Smooth muscle cell (in vitro differentiated cells): Measurements from ENCODE around the gene WDR1. TPM values are rescaled to one million over a fixed set of nuclear protein-coding genes. Genes with fewer than 3 reads are reported as not detected.

ENCODE experiments used
- DNase-seq: peaks from one replicate; lab custom pipeline; 2025; ENCODE audit not compliant: unreplicated experiment; lab: John Stamatoyannopoulos, UW
- H2AFZ ChIP-seq: fragments of 200-600 bp; sonication (generic); 2 replicates; pipeline ENCODE4 v1.6.0; 2016; ENCODE audit warnings: antibody characterized with exemption, low read depth, mild to moderate bottlenecking
- H3F3A ChIP-seq: fragments of 200-600 bp; sonication (generic); 2 replicates; pipeline ENCODE4 v1.6.0; 2017; ENCODE audit warnings: antibody characterized with exemption, low read depth
- H3K27ac ChIP-seq: fragments of 200-600 bp; sonication (generic); 2 replicates; pipeline ENCODE4 v1.5.1; 2016; ENCODE audit warnings: low read depth, mild to moderate bottlenecking
- H3K27me3 ChIP-seq: fragments of 200-600 bp; sonication (generic); 2 replicates; pipeline ENCODE4 v1.6.1; 2016; ENCODE audit warnings: low read depth, mild to moderate bottlenecking
- H3K36me3 ChIP-seq: fragments of 200-600 bp; sonication (generic); 2 replicates; pipeline ENCODE4 v1.5.1; 2016; ENCODE audit warnings: low read depth
- H3K4me1 ChIP-seq: fragments of 200-600 bp; sonication (generic); 2 replicates; pipeline ENCODE4 v1.5.1; 2016; ENCODE audit warnings: low read depth
- H3K4me2 ChIP-seq: fragments of 200-600 bp; sonication (generic); 2 replicates; pipeline ENCODE4 v1.6.0; 2016; ENCODE audit warnings: mild to moderate bottlenecking
- H3K4me3 ChIP-seq: fragments of 200-600 bp; sonication (generic); 2 replicates; pipeline ENCODE4 v1.5.1; 2016; ENCODE audit warnings: mild to moderate bottlenecking
- H3K79me2 ChIP-seq: fragments of 200-600 bp; sonication (generic); 2 replicates; pipeline ENCODE4 v1.6.0; 2016; ENCODE audit warnings: low read depth, mild to moderate bottlenecking
- H3K9ac ChIP-seq: fragments of 200-600 bp; sonication (generic); 2 replicates; pipeline ENCODE4 v1.6.0; 2016; ENCODE audit warnings: low read depth
- H3K9me3 ChIP-seq: fragments of 200-600 bp; sonication (generic); replicated peaks from 2 replicates; pipeline ENCODE4 v1.5.1; 2016; ENCODE audit warnings: low read depth
- H4K20me1 ChIP-seq: fragments of 200-600 bp; sonication (generic); 2 replicates; pipeline ENCODE4 v1.6.0; 2016; ENCODE audit warnings: low read depth
- CTCF ChIP-seq: fragments of 200-600 bp; sonication (generic); IDR thresholded peaks from 2 replicates; pipeline ENCODE4 v1.5.1; 2017; ENCODE audit warnings: borderline replicate concordance, mild to moderate bottlenecking, antibody characterized with exemption; ENCODE audit not compliant: insufficient read depth, poor library complexity, severe bottlenecking
- WGBS: methylation state at CpG from one replicate; pipeline ENCODE4 v1.1.7; 2016; ENCODE audit warnings: low lambda C conversion rate; 5-methylcytosine and 5-hydroxymethylcytosine counted together
- polyA plus RNA-seq: library from polyadenylated mRNA; unstranded; fragments of >200 nt; fragmentation: Nextera tagmentation; extraction: Ambion mirVana; gene quantifications from 2 replicates; pipeline ENCODE4 v1.2.1, GENCODE V29; 2016
- total RNA-seq: library from RNA; depleted of rRNA; stranded (reverse); fragments of >200 nt; gene quantifications from 2 replicates; pipeline ENCODE4 v1.2.3, GENCODE V29; 2014

The WDR1 gene
- total and polyA plus RNA-seq, 2 experiments from 2014 or later: 259 to 273 TPM

GRCh38 chr4:10123227-10124101, 6.9 kb upstream of the WDR1 start:
- Histone ChIP-seq H3K9ac (no peak overlapping the region), H4K20me1 (no peaks in the 10 kb centered on the region), H3K9me3 (no peaks in the 10 kb centered on the region), H3K4me3 (no peak overlapping the region), H3F3A (no peaks in the 10 kb centered on the region), H3K79me2 (no peaks in the 10 kb centered on the region), H3K27me3 (no peaks in the 10 kb centered on the region), H2AFZ (no peak overlapping the region), H3K4me2 (no peak overlapping the region), H3K36me3 (no peaks in the 10 kb centered on the region), H3K4me1 (peaks cover 3% of the 10 kb centered on the region), H3K27ac (no peak overlapping the region)
- WGBS: 78% methylated on average over 12 of the region's 12 CpGs
- no peak for DNase-seq
- TF ChIP-seq CTCF: no peak

GRCh38 chr4:10122236-10122932, 5.8 kb upstream of the WDR1 start:
- H3F3A ChIP-seq: no peaks in the 10 kb centered on the region
- DNase-seq: no peak
- no peaks in the 10 kb centered on the region for H3K9me3 ChIP-seq
- no peak overlapping the region for H3K27ac ChIP-seq
- no peak overlapping the region for H3K4me2 ChIP-seq
- H3K79me2 ChIP-seq: no peaks in the 10 kb centered on the region
- no peak overlapping the region for H3K9ac ChIP-seq
- H4K20me1 ChIP-seq: no peaks in the 10 kb centered on the region
- peaks cover 9% of the 10 kb centered on the region for H3K4me1 ChIP-seq
- no peak overlapping the region for H2AFZ ChIP-seq
- no peaks in the 10 kb centered on the region for H3K36me3 ChIP-seq
- TF ChIP-seq CTCF: no peak
- H3K27me3 ChIP-seq: no peaks in the 10 kb centered on the region
- no peak overlapping the region for H3K4me3 ChIP-seq
- 82% methylated on average over 12 of the region's 12 CpGs for WGBS

- H3F3A ChIP-seq: no peaks in the 10 kb centered on the region
- H3K79me2 ChIP-seq: no peaks in the 10 kb centered on the region
- H3K27ac ChIP-seq: no peak overlapping the region
- WGBS: 80% methylated on average over 10 of the region's 10 CpGs
- H3K27me3 ChIP-seq: no peaks in the 10 kb centered on the region
- H3K4me3 ChIP-seq: no peak overlapping the region
- no peak for TF ChIP-seq CTCF
- no peaks in the 10 kb centered on the region for H3K9me3 ChIP-seq
- H3K4me2 ChIP-seq: no peak overlapping the region
- no peaks in the 10 kb centered on the region for H4K20me1 ChIP-seq
- no peak overlapping the region for H2AFZ ChIP-seq
- no peak for DNase-seq
- H3K4me1 ChIP-seq: peaks cover 10% of the 10 kb centered on the region
- H3K9ac ChIP-seq: no peak overlapping the region
- H3K36me3 ChIP-seq: no peaks in the 10 kb centered on the region
Measured at GRCh38 chr4:10121568-10122208, 5.1 kb upstream of the WDR1 start.
